Transverse colon (tissue), 4 donors: ENCODE results near the gene ST3GAL3. TPM values are rescaled to one million over a fixed set of nuclear protein-coding genes. Genes with fewer than 3 reads are reported as not detected.

ENCODE experiments used
- DNase-seq: peaks from one replicate; pipeline ENCODE4 v3.0.0-alpha.2; 2019
- H3K27ac ChIP-seq, 4 donors: fragments of 200-600 bp; sonication (generic); 2 replicates each; pipeline ENCODE4 v1.5.1; 2016 to 2018; ENCODE audit warnings: inconsistent platforms in 4 of 4
- H3K27me3 ChIP-seq: fragments of 200-600 bp; sonication (generic); 2 replicates; pipeline ENCODE4 v1.5.1; 2017; ENCODE audit warnings: inconsistent platforms
- H3K36me3 ChIP-seq, 4 donors: fragments of 200-600 bp; sonication (generic); 2 replicates each; pipeline ENCODE4 v1.5.1; 2017 to 2019; ENCODE audit warnings: inconsistent platforms in 4 of 4
- H3K4me1 ChIP-seq, 4 donors: fragments of 200-600 bp; sonication (generic); 2 replicates each; pipeline ENCODE4 v1.5.1; 2017 to 2020; ENCODE audit warnings: inconsistent platforms in 4 of 4
- H3K4me3 ChIP-seq, 4 donors: fragments of 200-600 bp; sonication (generic); 1 replicate in 1 of 4; 2 replicates in 3 of 4; pipeline versions ENCODE4 v1.5.1 to v1.6.1; 2017 to 2019; ENCODE audit warnings: inconsistent platforms in 4 of 4
- H3K9me3 ChIP-seq, 2 donors: fragments of 200-600 bp; sonication (generic); 2 replicates each; pipeline ENCODE4 v1.5.1; 2017 to 2019; ENCODE audit warnings: inconsistent platforms in 2 of 2
- CTCF ChIP-seq, 5 experiments: fragments of 200-600 bp in 3 of 5; fragments of 450-650 bp in 2 of 5; sonication (generic) in 3 of 5; IDR thresholded peaks; 1 replicate in 2 of 5; 2 replicates in 3 of 5; pipeline ENCODE4 v1.5.1; 2016 to 2017; ENCODE audit warnings: antibody characterized with exemption in 5 of 5, inconsistent platforms in 3 of 5, mild to moderate bottlenecking in 2 of 5, moderate library complexity in 1 of 5
- EP300 ChIP-seq: sonication (generic); formaldehyde crosslinking; IDR thresholded peaks from one replicate; pipeline ENCODE4 v1.6.1; 2017; ENCODE audit warnings: antibody characterized with exemption, low read depth
- POLR2A ChIP-seq: fragments of 450-650 bp; IDR thresholded peaks from one replicate; pipeline ENCODE4 v1.6.1; 2016; ENCODE audit warnings: antibody characterized with exemption, mild to moderate bottlenecking, moderate library complexity
- POLR2AphosphoS5 ChIP-seq, 3 donors: sonication (generic); formaldehyde crosslinking; IDR thresholded peaks; one replicate each; pipeline ENCODE4 v1.6.1; 2016; ENCODE audit warnings: antibody characterized with exemption in 3 of 3
- WGBS, 2 donors: methylation state at CpG; one replicate each; pipeline ENCODE4 v1.1.5; 2018; ENCODE audit warnings: low coverage in 1 of 2; 5-methylcytosine and 5-hydroxymethylcytosine counted together
- in situ Hi-C, 4 donors: fragments of 200-750 bp; cut with MboI; loops; one replicate each; pipeline versions ENCODE4 v1.15.0 to v1.15.1; 2017; ENCODE audit warnings: low sequenced_read_pairs in 3 of 4, low pct_ligation_motif_present in 1 of 4, low pct_unique_long_range_greater_than_20kb in 1 of 4
- intact Hi-C: fragments of 100-400 bp; cut with DNase I; formaldehyde crosslinking; loops from one replicate; pipeline ENCODE4 v1.15.1; 2023; ENCODE audit warnings: low total_unique reads
- total RNA-seq, 4 donors: library from RNA; depleted of rRNA; stranded (reverse); fragments of >200 nt; gene quantifications; one replicate each; pipeline ENCODE4 v1.1.0, GENCODE V29; 2016

The ST3GAL3 gene
- total RNA-seq, 4 donors from 2014 or later = 4.8 to 23.9 (median 9.7) TPM

- in situ Hi-C loops = no loop called here
- Histone ChIP-seq H3K36me3 (no peaks in the 10 kb centered on the region), H3K27me3 (no peaks in the 10 kb centered on the region), H3K4me1 (peaks cover 3 to 17% (median 15%) of the 10 kb centered on the region in 4 donors), H3K4me3 (no peak overlapping the region), H3K9me3 (no peaks in the 10 kb centered on the region), H3K27ac (no peak overlapping the region)
- TF ChIP-seq EP300 (no peak), POLR2A (no peak), CTCF (IDR thresholded peaks at IDR 0.05) (no peak), POLR2AphosphoS5 (IDR thresholded peaks at IDR 0.05) (no peak)
- intact Hi-C loops = no loop called here
- DNase-seq = no peak
- WGBS, 2 donors = 93 to 100% methylated on average over 2 to 4 of the region's 4 CpGs
These were observed 147.1 kb downstream of the ST3GAL3 start for GRCh38 chr1:43854473-43854872.

DNA sequence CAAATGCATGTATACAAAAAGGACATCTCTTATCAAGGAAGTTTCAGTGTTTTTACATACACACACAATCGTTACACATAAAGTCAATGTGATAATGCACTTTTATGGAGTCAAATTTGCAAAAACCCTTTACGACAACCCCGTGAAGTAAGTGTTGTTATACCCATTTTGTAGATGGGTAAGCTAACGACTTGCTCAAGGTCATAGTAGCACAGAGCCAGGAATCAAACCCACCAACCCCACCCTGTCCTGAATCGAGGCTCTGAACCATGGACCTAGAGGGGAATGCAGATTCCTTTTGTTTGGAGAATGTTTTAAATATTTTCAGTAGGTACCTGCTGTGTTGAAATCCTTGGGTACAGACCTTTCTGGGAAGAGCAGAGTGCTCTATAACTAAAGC lies 148.9 kb downstream of the ST3GAL3 start:
- DNase-seq = no peak
- H3K4me3 ChIP-seq = no peak overlapping the region
- WGBS, 2 donors = 90 to 96% methylated on average over 4 to 5 of the region's 5 CpGs
- H3K9me3 ChIP-seq = no peaks in the 10 kb centered on the region
- no peaks in the 10 kb centered on the region for H3K36me3 ChIP-seq
- H3K27ac ChIP-seq = no peak overlapping the region
- H3K4me1 ChIP-seq = peaks cover 3 to 17% (median 15%) of the 10 kb centered on the region in 4 donors
- no peak for TF ChIP-seq POLR2AphosphoS5 (IDR thresholded peaks at IDR 0.05)
- no peak for TF ChIP-seq CTCF (IDR thresholded peaks at IDR 0.05)
- TF ChIP-seq POLR2A = no peak
- TF ChIP-seq EP300 = no peak
- intact Hi-C loops = no loop called here
- no peaks in the 10 kb centered on the region for H3K27me3 ChIP-seq
- in situ Hi-C loops = no loop called here

DNA sequence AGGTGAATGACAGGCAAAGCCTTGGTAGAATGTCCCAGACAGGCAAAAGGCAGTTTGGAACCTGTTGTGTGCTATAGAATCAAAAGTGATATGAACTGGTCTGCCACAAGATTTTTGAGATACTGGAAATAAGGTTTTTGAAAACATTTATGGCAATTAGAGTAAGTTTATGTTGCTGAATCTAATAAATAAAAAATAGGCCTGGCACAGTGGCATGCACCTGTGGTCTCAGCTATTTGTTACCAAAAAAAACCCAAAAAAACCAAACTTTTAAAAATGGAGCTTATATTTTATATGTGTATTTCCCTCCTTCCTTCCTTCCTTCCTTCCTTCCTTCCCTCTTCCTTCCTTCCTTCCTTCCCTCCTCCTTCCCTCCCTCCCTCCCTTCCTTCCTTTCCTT lies 149.8 kb downstream of the ST3GAL3 start:
- TF ChIP-seq POLR2A (no peak), CTCF (IDR thresholded peaks at IDR 0.05) (no peak), EP300 (no peak), POLR2AphosphoS5 (IDR thresholded peaks at IDR 0.05) (no peak)
- H3K4me3 ChIP-seq = no peak overlapping the region
- H3K36me3 ChIP-seq = no peaks in the 10 kb centered on the region
- in situ Hi-C loops = no loop called here
- H3K4me1 ChIP-seq = peaks cover 3 to 17% (median 15%) of the 10 kb centered on the region in 4 donors
- no peak for DNase-seq
- H3K27ac ChIP-seq = no peak overlapping the region
- intact Hi-C loops = loop anchor here (1.0 kb wide), 1 partner anchor 46 kb away; no protein-coding TSS in a partner anchor
- H3K9me3 ChIP-seq = no peaks in the 10 kb centered on the region
- H3K27me3 ChIP-seq = no peaks in the 10 kb centered on the region

DNA sequence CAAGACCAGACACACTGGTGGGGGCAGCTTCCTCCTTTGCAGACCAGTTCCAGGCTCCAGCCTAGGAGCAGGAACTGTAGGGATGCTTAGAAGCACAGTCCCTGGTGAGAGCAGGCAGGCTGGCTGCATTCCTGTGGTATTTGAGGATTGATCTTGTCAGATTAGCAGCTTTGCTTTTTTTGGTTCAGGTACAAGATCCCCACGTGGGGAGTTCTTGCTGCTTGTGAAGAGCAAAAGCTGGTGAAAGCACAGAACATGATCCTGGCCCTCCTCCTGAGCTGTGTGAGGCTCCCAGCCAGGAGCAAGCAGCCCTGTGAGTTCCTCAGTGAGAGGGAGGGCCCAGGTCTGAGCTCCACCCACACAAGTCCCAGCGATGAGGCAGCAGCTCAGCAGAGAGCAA lies 151.0 kb downstream of the ST3GAL3 start:
- Histone ChIP-seq H3K9me3 (no peaks in the 10 kb centered on the region), H3K27ac (no peak overlapping the region), H3K36me3 (no peaks in the 10 kb centered on the region), H3K27me3 (no peaks in the 10 kb centered on the region), H3K4me1 (peaks cover 0 to 8% (median 6%) of the 10 kb centered on the region in 4 donors), H3K4me3 (no peak overlapping the region)
- TF ChIP-seq EP300 (no peak), POLR2AphosphoS5 (IDR thresholded peaks at IDR 0.05) (no peak), POLR2A (no peak), CTCF (IDR thresholded peaks at IDR 0.05) (no peak)
- no peak for DNase-seq
- intact Hi-C loops = no loop called here
- 61% methylated on average over 2 of the region's 2 CpGs; no CpG with 5 or more reads in 1 of the 2 donors for WGBS, 2 donors
- in situ Hi-C loops = no loop called here
